Epithelial cell of esophagus (primary cell): ENCODE measurements around the gene MYO15B.
"Not testable (repeated sequence)": the region's sequence is repeated elsewhere in the genome, so short reads cannot be mapped to it uniquely, and the experiment has no call there.

Experiments used
- DNase-seq: peaks from one replicate; pipeline ENCODE4 v3.0.0; 2010; ENCODE audit warnings: low read depth
- H3K4me3 ChIP-seq: 2 replicates; pipeline ENCODE4 v1.5.1; 2011; ENCODE audit warnings: mild to moderate bottlenecking, low read length, control low read depth
- CTCF ChIP-seq: IDR thresholded peaks from 2 replicates; pipeline ENCODE4 v1.5.1; 2011; ENCODE audit warnings: low read depth, mild to moderate bottlenecking, low read length, control low read depth, inconsistent platforms; ENCODE audit not compliant: insufficient read depth; ENCODE audit errors: missing control alignments

Gene MYO15B

GRCh38 chr17:75575197-75575596 is 12.4 kb upstream of the MYO15B start:
- no peak for TF ChIP-seq CTCF
- no peak overlapping the region for H3K4me3 ChIP-seq
- no peak for DNase-seq

GRCh38 chr17:75575728-75576127 is 11.9 kb upstream of the MYO15B start:
- no peak overlapping the region for H3K4me3 ChIP-seq
- no peak for TF ChIP-seq CTCF
- DNase-seq: no peak

GRCh38 chr17:75576661-75577060 is 10.9 kb upstream of the MYO15B start:
- H3K4me3 ChIP-seq: no peak overlapping the region
- no peak for DNase-seq
- no peak for TF ChIP-seq CTCF

GRCh38 chr17:75581121-75581725 is 6.4 kb upstream of the MYO15B start:
- not testable (repeated sequence) for H3K4me3 ChIP-seq, DNase-seq

- H3K4me3 ChIP-seq, DNase-seq: not testable (repeated sequence)
Observed at GRCh38 chr17:75583197-75583596, 4.4 kb upstream of the MYO15B start.

- no peak overlapping the region for H3K4me3 ChIP-seq
- no peak for DNase-seq
- no peak for TF ChIP-seq CTCF
Observed at GRCh38 chr17:75584849-75585175, 2.8 kb upstream of the MYO15B start.

GRCh38 chr17:75588596-75589011 is 1.0 kb downstream of the MYO15B start:
- H3K4me3 ChIP-seq: no peak overlapping the region
- TF ChIP-seq CTCF: no peak
- DNase-seq: no peak

GRCh38 chr17:75589012-75589918 is 1.7 kb downstream of the MYO15B start:
- no peak for TF ChIP-seq CTCF
- peak overlapping the region; percentile 46 for H3K4me3 ChIP-seq
- peak; percentile 84 for DNase-seq
